Left forelimb (tissue), 1 donor: ENCODE results near the gene SUCLA2.
"Not testable (repeated sequence)": the region's sequence is repeated elsewhere in the genome, so short reads cannot be mapped to it uniquely, and the experiment has no call there.

Experiments
- DNase-seq: peaks from one replicate; pipeline ENCODE4 v3.0.0-alpha.2; 2018; ENCODE audit warnings: low spot score

The SUCLA2 gene

DNA sequence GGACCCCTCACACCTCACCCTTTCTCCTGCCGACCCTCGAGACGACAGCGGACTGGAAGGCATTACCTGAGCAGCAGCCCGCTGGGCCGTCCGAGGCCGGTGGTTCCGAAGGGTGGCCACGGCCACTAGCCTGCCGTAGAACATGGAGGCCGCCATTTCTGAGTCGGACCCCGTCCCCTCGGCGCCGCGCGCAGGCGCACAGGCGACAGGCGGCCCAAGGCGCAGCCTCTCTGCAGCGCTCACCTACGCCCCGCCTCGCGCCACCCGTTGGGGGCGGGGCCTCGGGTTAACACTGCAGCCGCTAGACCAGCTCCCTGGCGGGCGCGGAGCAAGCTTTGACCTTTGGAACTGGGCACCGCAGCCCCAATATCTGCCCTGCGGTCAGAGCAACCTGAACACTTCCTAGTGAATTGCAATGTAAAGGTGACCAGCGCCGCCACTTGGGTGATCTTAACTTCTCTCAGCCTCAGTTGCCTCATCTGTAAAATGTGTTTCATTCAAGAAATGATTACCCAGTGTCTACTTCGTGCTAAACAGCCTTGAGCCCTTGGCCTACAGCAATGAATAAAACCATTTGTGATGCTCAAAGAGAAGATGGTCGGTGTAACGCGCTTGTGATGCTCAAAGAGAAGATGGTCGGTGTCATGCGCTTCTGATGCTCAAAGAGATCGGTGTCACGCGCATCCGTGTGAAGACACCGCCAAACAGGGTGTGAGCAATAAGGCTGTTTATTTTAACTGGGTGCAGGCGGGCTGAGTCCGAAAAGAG, at the start of gene SUCLA2:
SUCLA2 (minus strand) TSS at position 160 of the 768 bp plus-strand sequence; CDS start at position 156, 4 bp downstream.
- peak; percentile 92 for DNase-seq

DNA sequence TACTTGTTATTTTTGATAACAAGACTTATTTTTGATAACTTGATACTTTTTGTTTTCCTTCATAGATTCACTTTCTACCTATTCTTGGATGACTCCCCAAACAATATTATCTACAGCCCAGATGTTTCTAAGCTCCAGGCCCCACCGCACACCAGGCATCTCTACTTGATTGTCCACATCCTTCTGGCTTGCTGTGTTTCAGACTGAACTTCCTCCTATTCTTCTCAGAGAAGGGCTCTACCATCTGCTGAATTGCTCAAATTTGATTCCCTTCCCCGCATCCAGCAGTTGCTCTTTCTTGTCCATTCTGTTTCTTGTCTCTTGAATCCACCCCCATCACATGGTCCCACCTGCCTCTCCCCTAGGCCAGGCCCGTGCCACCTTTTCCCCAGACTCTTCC, 49.5 kb upstream of the SUCLA2 start:
- no peak for DNase-seq

DNA sequence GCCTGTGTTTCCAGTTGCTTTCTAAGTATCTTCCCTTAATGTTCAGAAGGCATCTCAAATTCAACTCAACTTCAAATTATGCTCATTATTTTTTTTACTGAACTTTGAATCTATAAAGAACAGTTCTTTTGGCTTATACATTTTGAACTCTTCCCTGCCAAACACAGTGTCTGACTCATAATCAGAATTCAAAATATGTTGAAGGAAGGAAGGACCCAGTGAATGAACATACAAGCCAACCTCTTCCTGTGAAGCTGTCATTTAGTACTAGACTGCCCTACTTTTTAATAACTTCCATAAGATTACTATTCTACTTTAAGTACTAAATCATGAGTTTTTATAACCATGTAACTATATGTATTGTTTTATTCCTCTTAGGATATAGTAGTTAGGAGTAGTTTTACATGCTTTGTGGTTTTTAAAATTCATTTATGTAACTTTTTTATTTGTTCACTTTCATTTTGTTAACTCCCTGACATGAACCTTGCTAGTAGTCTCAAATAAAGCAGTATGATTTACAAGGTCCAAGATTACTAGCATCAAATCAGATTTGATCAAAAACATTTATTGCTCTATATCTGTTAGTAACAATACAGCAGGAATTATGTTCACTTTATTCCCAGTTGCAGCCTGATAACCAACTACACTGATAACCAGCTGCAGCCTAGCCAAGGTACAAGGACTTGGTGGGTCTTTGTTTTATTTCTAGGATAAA, 42.9 kb upstream of the SUCLA2 start:
- DNase-seq, result no peak

DNA sequence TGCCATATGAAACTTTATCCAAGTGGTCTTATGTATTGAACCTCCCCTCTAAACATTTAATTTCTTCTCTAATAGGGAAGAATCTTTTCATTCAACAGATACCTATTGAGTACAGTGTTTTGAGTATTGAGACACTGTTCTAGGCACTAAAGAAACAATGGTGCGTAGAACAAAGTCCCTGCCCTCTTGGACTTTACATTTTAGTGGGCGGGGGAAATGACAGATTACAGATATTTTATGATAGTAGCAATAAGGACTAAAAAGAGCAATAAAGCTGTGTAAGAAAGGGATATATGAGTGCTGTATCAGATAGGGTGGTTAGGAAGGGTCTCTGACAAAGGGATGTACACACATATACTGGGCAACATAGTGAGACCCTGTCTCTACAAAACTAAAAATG, 41.8 kb upstream of the SUCLA2 start:
- DNase-seq, result no peak

DNA sequence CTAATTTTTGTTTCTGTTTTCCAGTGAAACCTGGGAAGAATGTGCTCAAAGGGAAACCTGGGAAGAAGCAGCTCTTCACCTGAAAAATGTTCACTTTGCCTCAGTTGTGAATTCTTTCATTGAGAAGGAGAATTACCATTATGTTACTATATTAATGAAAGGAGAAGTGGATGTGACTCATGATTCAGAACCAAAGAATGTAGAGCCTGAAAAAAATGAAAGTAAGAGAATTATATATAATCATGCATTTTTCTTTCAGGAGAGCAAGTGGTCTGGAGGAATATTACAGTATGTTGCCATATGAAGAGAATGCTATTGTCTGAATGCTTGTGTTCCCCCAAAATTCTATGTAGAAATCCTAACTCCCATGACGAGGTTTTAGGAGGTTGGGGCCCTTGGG, 39.8 kb upstream of the SUCLA2 start:
- no peak for DNase-seq

GRCh38 chr13:48040049-48040448, 39.0 kb upstream of the SUCLA2 start:
- no peak for DNase-seq

GRCh38 chr13:48038761-48039160, 37.7 kb upstream of the SUCLA2 start:
- no peak for DNase-seq

DNA sequence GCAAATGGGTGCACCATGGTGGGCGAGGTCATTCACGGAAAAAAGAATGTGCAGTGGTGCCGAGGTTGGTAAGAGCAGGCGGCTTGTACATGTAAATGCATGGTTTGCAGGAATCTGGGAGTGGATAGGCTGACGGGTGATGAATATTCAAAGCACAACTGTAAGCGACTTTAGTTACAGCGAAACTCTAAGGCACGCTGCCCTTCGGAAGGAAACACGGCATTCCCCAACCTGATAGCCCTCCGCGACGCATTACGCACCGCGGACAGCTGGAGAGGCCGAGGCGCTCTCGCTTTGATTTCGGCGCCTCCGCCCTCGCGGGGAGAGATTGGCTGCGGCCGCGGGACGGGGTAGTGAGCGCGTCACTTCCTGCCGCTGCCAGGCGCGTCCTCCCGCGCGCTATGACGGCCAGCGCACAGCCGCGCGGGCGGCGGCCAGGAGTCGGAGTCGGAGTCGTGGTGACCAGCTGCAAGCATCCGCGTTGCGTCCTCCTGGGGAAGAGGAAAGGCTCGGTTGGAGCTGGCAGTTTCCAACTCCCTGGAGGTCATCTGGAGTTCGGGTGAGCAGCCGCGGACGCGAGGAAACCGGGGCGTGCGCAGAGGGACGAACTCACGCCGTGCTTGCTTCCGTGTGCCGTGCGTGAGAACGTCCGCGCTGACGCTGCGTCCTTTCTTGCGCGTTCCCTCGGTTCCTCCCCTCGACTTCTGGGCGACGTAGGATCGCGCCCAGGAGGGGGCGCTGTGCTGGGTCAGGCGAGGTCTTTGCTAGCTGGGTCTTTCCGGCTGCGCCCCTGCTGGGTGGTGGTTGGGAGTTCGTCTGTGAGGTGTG, 36.5 kb upstream of the SUCLA2 start, which contains the start of gene NUDT15:
NUDT15 (plus strand) TSS at position 381 of the 828 bp plus-strand sequence; CDS start at position 402, 21 bp downstream.
- DNase-seq, result peak; percentile 95

GRCh38 chr13:48029859-48030258, 28.8 kb upstream of the SUCLA2 start:
- DNase-seq, result no peak

GRCh38 chr13:48028066-48028465, 27.0 kb upstream of the SUCLA2 start:
- no peak for DNase-seq

DNA sequence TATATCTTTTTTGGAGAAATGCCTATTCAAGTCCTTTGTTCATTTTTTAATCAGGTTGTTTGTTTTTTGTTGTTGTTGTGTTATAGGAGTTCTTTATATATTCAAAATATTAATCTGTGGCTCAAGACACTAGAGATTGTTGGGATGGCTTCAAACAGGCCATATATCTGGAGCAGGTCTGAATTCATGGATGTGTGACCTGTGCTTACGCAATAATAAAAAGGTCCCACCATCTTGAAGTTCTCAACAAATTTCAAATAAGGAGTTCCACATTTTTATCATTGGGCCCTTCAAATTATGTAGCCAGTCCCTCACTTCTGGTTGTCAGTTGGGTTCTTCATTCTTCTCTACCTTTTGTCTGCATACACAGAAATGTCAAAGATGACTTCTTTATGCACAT, 18.7 kb upstream of the SUCLA2 start:
- no peak for DNase-seq

- DNase-seq, result no peak
Measured at GRCh38 chr13:48018637-48019036, 17.6 kb upstream of the SUCLA2 start.

GRCh38 chr13:48014359-48014758, 13.3 kb upstream of the SUCLA2 start:
- no peak for DNase-seq

DNA sequence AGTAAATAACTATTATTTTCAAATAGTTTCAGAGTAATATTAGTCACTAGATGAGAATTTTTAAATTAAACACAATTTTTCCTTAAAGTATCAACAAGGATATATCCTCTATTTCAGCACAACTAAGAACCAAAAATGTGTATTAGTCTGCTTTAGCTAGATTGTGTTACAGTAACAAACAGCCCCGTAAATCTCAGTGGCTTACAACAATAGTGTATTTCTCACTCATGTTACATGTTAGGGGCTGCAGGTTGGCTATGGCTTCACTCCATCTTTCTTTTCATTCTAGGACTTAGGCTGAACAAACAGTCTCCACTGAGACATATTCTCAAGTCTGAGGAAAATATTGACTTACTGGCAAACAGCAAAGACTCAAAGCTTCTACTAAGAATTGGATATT, 11.6 kb upstream of the SUCLA2 start:
- no peak for DNase-seq

GRCh38 chr13:48010698-48011097, 9.6 kb upstream of the SUCLA2 start:
- no peak for DNase-seq

- no peak for DNase-seq
Measured at GRCh38 chr13:48009284-48009683, 8.2 kb upstream of the SUCLA2 start.

DNA sequence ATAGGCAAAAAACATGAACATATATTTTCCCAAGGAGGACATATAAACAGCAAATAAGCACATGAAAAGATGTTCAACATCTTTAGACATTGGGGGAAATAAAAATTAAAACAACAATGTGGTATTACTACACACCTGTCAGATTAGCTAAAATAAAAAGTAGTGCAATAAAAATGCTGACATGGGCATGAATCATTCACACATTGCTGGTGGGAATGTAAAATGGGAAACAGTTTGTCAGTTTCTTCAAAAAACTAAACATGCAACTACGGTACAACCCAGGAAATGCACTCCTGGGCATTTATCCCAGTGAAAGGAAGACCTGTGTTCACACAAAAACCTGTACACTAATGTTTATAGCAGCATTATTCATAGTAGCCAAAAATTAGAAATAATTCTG, 5.3 kb upstream of the SUCLA2 start:
- no peak for DNase-seq

DNA sequence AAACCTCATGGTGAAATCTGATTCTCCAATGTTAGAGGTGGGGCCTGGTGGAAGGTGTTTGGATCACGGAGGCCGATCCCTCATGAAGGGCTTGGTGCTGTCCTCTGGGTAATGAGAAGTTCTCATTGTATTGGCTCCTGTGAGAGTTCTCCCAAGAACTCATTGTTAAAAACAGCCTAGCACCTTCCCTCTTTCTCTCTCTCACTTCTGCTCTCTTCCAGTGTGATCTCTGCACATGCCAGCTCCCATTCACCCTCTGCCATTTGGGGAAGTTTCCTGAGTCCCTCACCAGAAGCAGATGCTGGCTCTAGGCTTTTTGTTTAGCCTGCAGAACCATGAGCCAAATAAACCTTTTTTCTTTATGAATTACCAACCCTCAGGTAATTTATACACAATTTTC, 3.1 kb upstream of the SUCLA2 start:
- no peak for DNase-seq

DNA sequence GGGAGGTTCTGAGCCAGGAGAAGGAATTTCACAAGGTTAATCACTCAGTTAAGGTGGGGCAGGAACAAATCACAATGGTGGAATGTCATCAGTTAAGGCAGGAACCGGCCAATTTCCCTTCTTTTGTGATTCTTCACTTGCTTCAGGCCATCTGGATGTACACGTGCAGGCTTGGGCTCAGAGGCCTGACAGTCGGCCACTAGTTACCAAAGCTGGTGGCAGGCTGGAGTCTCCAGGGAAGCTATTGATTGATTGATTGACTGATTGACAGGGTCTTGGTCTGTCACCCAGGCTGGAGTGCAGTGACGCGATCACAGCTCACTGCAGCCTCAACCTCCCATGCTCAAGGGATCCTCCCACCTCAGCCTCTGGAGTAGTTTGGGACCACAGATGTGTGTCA, 926 bp upstream of the SUCLA2 start:
- DNase-seq, result not testable (repeated sequence)

DNA sequence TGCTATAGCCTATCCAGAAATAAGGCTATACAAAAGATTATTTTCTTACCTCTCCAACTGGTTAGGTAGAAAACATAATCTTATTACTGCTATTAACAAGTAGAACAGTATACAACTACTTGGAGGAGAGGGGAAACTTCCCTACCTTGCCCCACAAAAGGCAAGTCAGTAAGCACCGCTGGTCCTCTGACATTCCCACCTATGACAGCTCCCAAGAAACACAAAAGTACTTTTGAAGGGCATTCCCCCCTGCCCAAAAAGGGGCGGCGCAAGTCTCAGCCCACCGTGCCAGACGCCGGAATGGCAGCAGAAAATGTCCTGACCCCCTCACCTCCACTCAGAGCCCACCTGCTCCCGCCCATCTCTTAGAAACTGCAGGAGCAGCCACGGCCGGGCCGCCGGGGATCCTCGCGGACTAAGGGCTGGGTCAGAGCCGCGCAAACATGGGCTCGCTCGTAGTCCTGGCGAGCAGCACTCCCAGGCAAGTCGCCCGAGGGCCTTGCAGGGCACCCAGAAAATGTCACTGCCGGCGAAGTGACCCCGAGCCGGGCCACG, 437 bp downstream of the SUCLA2 start:
- peak; percentile 67 for DNase-seq

DNA sequence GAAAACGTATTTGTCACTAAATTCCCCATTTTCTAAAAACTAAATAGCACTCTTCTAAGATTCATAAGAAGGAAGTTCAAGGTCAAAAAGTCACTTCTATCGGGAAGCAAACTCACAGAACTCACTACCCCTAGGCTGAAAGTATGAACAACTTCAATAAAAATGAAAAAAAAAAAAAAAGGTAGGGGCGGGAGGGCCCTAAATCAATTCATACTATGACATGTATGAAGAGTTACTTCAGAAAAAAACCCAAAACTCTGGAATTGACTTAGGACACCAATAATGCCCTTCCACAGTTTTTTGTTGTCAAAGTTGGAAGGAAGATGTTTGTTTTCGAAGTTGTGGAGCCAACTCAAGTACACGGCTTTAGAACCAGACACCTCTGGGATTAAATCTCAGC, 1.1 kb downstream of the SUCLA2 start:
- DNase-seq, result no peak

- DNase-seq, result no peak
Measured at GRCh38 chr13:47997384-47997783, 3.7 kb downstream of the SUCLA2 start.
